H1 (cell line): ENCODE data around the gene SSH2. TPM values are rescaled to one million over a fixed set of nuclear protein-coding genes. Genes with fewer than 3 reads are reported as not detected.

Experiments
- CTCF ChIA-PET: fragments of 300-600 bp; sonication (Branson Sonifier 250); formaldehyde crosslinking; loops from one replicate; lab custom pipeline; 2021; ENCODE audit not compliant: partially characterized antibody; lab: Charles Lee
- POLR2A ChIA-PET: fragments of 300-600 bp; sonication (Branson Sonifier 250); formaldehyde crosslinking; loops from one replicate; lab custom pipeline; 2021; ENCODE audit warnings: inconsistent platforms; ENCODE audit not compliant: partially characterized antibody; lab: Charles Lee
- DNase-seq, 2 experiments: peaks; one replicate each; pipeline versions ENCODE4 v3.0.0 to v3.0.0-alpha.2; 2010 to 2022; ENCODE audit warnings: low spot score in 2 of 2, low read depth in 1 of 2, mixed read lengths in 1 of 2
- FAIRE-seq: peaks from 2 replicates; lab custom pipeline; 2011; peaks lifted over from hg19 to GRCh38; lab: Jason Lieb, UNC
- H2AFZ ChIP-seq: 2 replicates; pipeline ENCODE4 v1.8.1; 2012; ENCODE audit warnings: low read length, inconsistent platforms
- H2AK5ac ChIP-seq: 2 replicates; pipeline ENCODE4 v1.6.1; 2013; ENCODE audit warnings: low read depth, low read length
- H2BK120ac ChIP-seq: replicated peaks from 2 replicates; pipeline ENCODE3; 2013; ENCODE audit warnings: low read depth, low read length, inconsistent platforms
- H2BK12ac ChIP-seq: 2 replicates; pipeline ENCODE4 v1.6.1; 2013; ENCODE audit warnings: low read depth, low read length
- H2BK15ac ChIP-seq: 2 replicates; pipeline ENCODE4 v1.6.1; 2013; ENCODE audit warnings: low read length
- H2BK20ac ChIP-seq: 2 replicates; pipeline ENCODE4 v1.6.1; 2013; ENCODE audit warnings: low read length
- H2BK5ac ChIP-seq: 2 replicates; pipeline ENCODE4 v1.6.1; 2013; ENCODE audit warnings: low read depth, low read length
- H3K14ac ChIP-seq: 2 replicates; pipeline ENCODE4 v1.6.1; 2013; ENCODE audit warnings: inconsistent platforms; ENCODE audit not compliant: insufficient read length
- H3K18ac ChIP-seq: 2 replicates; pipeline ENCODE4 v1.6.1; 2013; ENCODE audit warnings: low read length; ENCODE audit errors: extremely low read depth
- H3K23ac ChIP-seq: 2 replicates; pipeline ENCODE4 v1.6.1; 2013; ENCODE audit warnings: inconsistent platforms; ENCODE audit not compliant: insufficient read length
- H3K23me2 ChIP-seq: 2 replicates; pipeline ENCODE4 v1.6.1; 2013; ENCODE audit warnings: low read depth, low read length
- H3K27ac ChIP-seq: 2 replicates; pipeline ENCODE4 v1.6.1; 2011; ENCODE audit warnings: low read depth, low read length, inconsistent platforms
- H3K27me3 ChIP-seq, 4 experiments: replicated peaks in 1 of 4; 1 replicate in 1 of 4; 2 replicates in 3 of 4; pipeline versions ENCODE4 v1.6.1 to v1.8.1; 2011 to 2013; ENCODE audit warnings: low read length in 3 of 4, mild to moderate bottlenecking in 3 of 4, inconsistent platforms in 2 of 4, mixed read lengths in 2 of 4, moderate library complexity in 1 of 4; ENCODE audit not compliant: control insufficient read depth in 3 of 4, insufficient read depth in 3 of 4; ENCODE audit errors: extremely low read depth in 1 of 4
- H3K36me3 ChIP-seq, 4 experiments: 2 replicates each; pipeline versions ENCODE4 v1.6.1 to v1.8.1; 2011 to 2013; ENCODE audit warnings: mild to moderate bottlenecking in 4 of 4, low read length in 3 of 4, moderate library complexity in 2 of 4, control low read depth in 1 of 4, inconsistent platforms in 1 of 4; ENCODE audit not compliant: insufficient read depth in 4 of 4, control insufficient read depth in 2 of 4
- H3K4ac ChIP-seq: replicated peaks from 2 replicates; pipeline ENCODE3; 2013; ENCODE audit warnings: low read length, low read depth, mixed read lengths, inconsistent platforms; ENCODE audit not compliant: insufficient read length
- H3K4me1 ChIP-seq, 4 experiments: replicated peaks in 1 of 4; 1 replicate in 1 of 4; 2 replicates in 3 of 4; pipeline versions ENCODE4 v1.6.1 to v1.8.1; 2011 to 2013; ENCODE audit warnings: low read length in 3 of 4, inconsistent platforms in 2 of 4, mixed read lengths in 1 of 4; ENCODE audit not compliant: insufficient read depth in 4 of 4, control insufficient read depth in 3 of 4
- H3K4me2 ChIP-seq, 2 experiments: 2 replicates each; pipeline versions ENCODE4 v1.6.1 to v1.8.1; 2011 to 2013; ENCODE audit warnings: low read depth in 2 of 2, low read length in 2 of 2, control low read depth in 1 of 2, inconsistent platforms in 1 of 2, mild to moderate bottlenecking in 1 of 2; ENCODE audit not compliant: insufficient read depth in 1 of 2
- H3K4me3 ChIP-seq, 4 experiments: fragments of 200-600, 300-600 bp in 1 of 4; sonication (generic), shearing (Covaris generic), sonication (Bioruptor Twin) in 1 of 4; 2 replicates each; pipeline versions ENCODE4 v1.5.1 to v1.8.1; 2011 to 2016; ENCODE audit warnings: low read length in 4 of 4, low read depth in 3 of 4, control low read depth in 2 of 4, inconsistent platforms in 2 of 4, mild to moderate bottlenecking in 2 of 4, mixed read lengths in 1 of 4, moderate library complexity in 1 of 4; ENCODE audit not compliant: insufficient read depth in 2 of 4; ENCODE audit errors: extremely low read depth in 1 of 4
- H3K56ac ChIP-seq: replicated peaks from 2 replicates; pipeline ENCODE3; 2013; ENCODE audit warnings: low read depth, mild to moderate bottlenecking, mixed read lengths, low read length, inconsistent platforms; ENCODE audit not compliant: insufficient read length
- H3K79me1 ChIP-seq: 2 replicates; pipeline ENCODE4 v1.6.1; 2013; ENCODE audit warnings: low read depth, low read length, control low read depth
- H3K79me2 ChIP-seq, 2 experiments: 2 replicates each; pipeline versions ENCODE4 v1.6.1 to v1.8.1; 2012 to 2013; ENCODE audit warnings: low read length in 2 of 2, mild to moderate bottlenecking in 2 of 2, inconsistent platforms in 1 of 2; ENCODE audit not compliant: insufficient read depth in 2 of 2, control insufficient read depth in 1 of 2
- H3K9ac ChIP-seq, 4 experiments: replicated peaks in 1 of 4; 1 replicate in 1 of 4; 2 replicates in 3 of 4; pipeline versions ENCODE4 v1.6.1 to v1.8.1; 2011 to 2013; ENCODE audit warnings: low read depth in 3 of 4, low read length in 3 of 4, control low read depth in 2 of 4, mild to moderate bottlenecking in 2 of 4, moderate library complexity in 2 of 4, inconsistent platforms in 1 of 4; ENCODE audit errors: extremely low read depth in 1 of 4
- H3K9me3 ChIP-seq, 2 experiments: 2 replicates each; pipeline versions ENCODE4 v1.6.1 to v1.8.1; 2012 to 2013; ENCODE audit warnings: mild to moderate bottlenecking in 2 of 2, moderate library complexity in 2 of 2, control low read depth in 1 of 2, inconsistent platforms in 1 of 2, low read depth in 1 of 2, low read length in 1 of 2, mixed read lengths in 1 of 2; ENCODE audit not compliant: insufficient read depth in 2 of 2
- H4K20me1 ChIP-seq, 2 experiments: replicated peaks in 1 of 2; 2 replicates each; pipeline versions ENCODE3 to v1.8.1; 2011 to 2013; ENCODE audit warnings: inconsistent platforms in 2 of 2, low read length in 2 of 2, mild to moderate bottlenecking in 1 of 2; ENCODE audit not compliant: insufficient read depth in 2 of 2, control insufficient read depth in 1 of 2
- H4K5ac ChIP-seq: 2 replicates; pipeline ENCODE4 v1.6.1; 2013; ENCODE audit warnings: low read length, low read depth, mixed read lengths, inconsistent platforms; ENCODE audit not compliant: insufficient read length
- H4K8ac ChIP-seq: 2 replicates; pipeline ENCODE4 v1.8.0; 2013; ENCODE audit warnings: mild to moderate bottlenecking, moderate library complexity, low read length, inconsistent platforms; ENCODE audit not compliant: insufficient read depth; ENCODE audit errors: extremely low read depth
- H4K91ac ChIP-seq: replicated peaks from 2 replicates; pipeline ENCODE3; 2013; ENCODE audit warnings: low read length, mixed read lengths, inconsistent platforms; ENCODE audit not compliant: insufficient read length
- ATF3 ChIP-seq: IDR thresholded peaks from 2 replicates; pipeline ENCODE4 v1.6.1; 2011; ENCODE audit warnings: low read depth, mild to moderate bottlenecking, low read length; ENCODE audit not compliant: insufficient read depth
- CBX5 ChIP-seq: fragments of 300-800, 300-1000 bp; sonication (generic); IDR thresholded peaks from 2 replicates; pipeline ENCODE4 v1.7.1; 2016; ENCODE audit warnings: antibody characterized with exemption, low read length, low read depth
- EZH2 ChIP-seq: fragments of 200-600 bp; sonication (generic); IDR thresholded peaks from 2 replicates; pipeline ENCODE4 v1.7.1; 2012; ENCODE audit warnings: low read depth, mild to moderate bottlenecking, moderate library complexity, low read length, inconsistent platforms; ENCODE audit not compliant: severe bottlenecking
- HDAC2 ChIP-seq, 2 experiments: fragments of 300-600 bp in 1 of 2; sonication (generic) in 1 of 2; IDR thresholded peaks; 2 replicates each; pipeline ENCODE4 v1.6.1; 2011 to 2012; ENCODE audit warnings: low read depth in 2 of 2, low read length in 2 of 2, mild to moderate bottlenecking in 2 of 2, moderate library complexity in 2 of 2, borderline replicate concordance in 1 of 2, inconsistent platforms in 1 of 2
- JUN ChIP-seq: IDR thresholded peaks from 2 replicates; pipeline ENCODE4 v1.6.1; 2011; ENCODE audit warnings: low read depth, mild to moderate bottlenecking, improper control_type of control experiment, low read length
- NANOG ChIP-seq: IDR thresholded peaks from 2 replicates; pipeline ENCODE4 v1.6.1; 2011; ENCODE audit warnings: low read length, low read depth, mild to moderate bottlenecking, inconsistent platforms; ENCODE audit not compliant: insufficient read depth, poor library complexity, severe bottlenecking
- POLR2A ChIP-seq, 2 experiments: IDR thresholded peaks; 1 replicate in 1 of 2; 2 replicates in 1 of 2; pipeline ENCODE4 v1.6.1; 2011; ENCODE audit warnings: low read depth in 2 of 2, low read length in 2 of 2, mild to moderate bottlenecking in 2 of 2; ENCODE audit errors: control extremely low read depth in 1 of 2
- RAD21 ChIP-seq, 2 experiments: IDR thresholded peaks in 1 of 2; conservative IDR thresholded peaks in 1 of 2; 2 replicates each; pipeline ENCODE4 v1.6.1; 2011; ENCODE audit warnings: low read depth in 2 of 2, low read length in 2 of 2, improper control_type of control experiment in 1 of 2, inconsistent platforms in 1 of 2, mild to moderate bottlenecking in 1 of 2, moderate library complexity in 1 of 2
- SAP30 ChIP-seq: fragments of 300-600 bp; sonication (generic); IDR thresholded peaks from 2 replicates; pipeline ENCODE4 v1.7.1; 2012; ENCODE audit warnings: low read length, moderate library complexity, mild to moderate bottlenecking, inconsistent platforms; ENCODE audit not compliant: insufficient read depth, insufficient replicate concordance
- SIN3A ChIP-seq, 2 experiments: IDR thresholded peaks in 1 of 2; conservative IDR thresholded peaks in 1 of 2; 2 replicates each; pipeline ENCODE4 v1.6.1; 2011 to 2012; ENCODE audit warnings: low read length in 2 of 2, improper control_type of control experiment in 1 of 2, low read depth in 1 of 2, mild to moderate bottlenecking in 1 of 2
- SP4 ChIP-seq: IDR thresholded peaks from 2 replicates; pipeline ENCODE4 v1.6.1; 2012; ENCODE audit warnings: low read length, inconsistent platforms
- SRF ChIP-seq: IDR thresholded peaks from 2 replicates; pipeline ENCODE4 v1.6.1; 2011; ENCODE audit warnings: mild to moderate bottlenecking, low read depth, low read length, moderate library complexity
- TCF12 ChIP-seq: IDR thresholded peaks from 2 replicates; pipeline ENCODE4 v1.6.1; 2011; ENCODE audit warnings: low read depth, mild to moderate bottlenecking, low read length
- whole genome bisulfite sequencing, 2 experiments: shearing (Covaris generic) in 1 of 2; methylation state at CpG; one replicate each; pipeline versions ENCODE4 v1.1.6 to v1.1.7; 2013 to 2015; ENCODE audit warnings: low lambda C conversion rate in 2 of 2, mixed read lengths in 2 of 2, inconsistent platforms in 1 of 2, low coverage in 1 of 2, missing lambda C conversion rate in 1 of 2; ENCODE audit not compliant: insufficient replicate concordance in 2 of 2, insufficient coverage in 1 of 2, insufficient read length in 1 of 2; ENCODE audit errors: extremely low coverage in 1 of 2, missing lambda C conversion rate in 1 of 2; 5-methylcytosine and 5-hydroxymethylcytosine counted together
- polyA plus RNA-seq, 7 experiments: library from polyadenylated mRNA; depleted of rRNA in 3 of 7; stranded (reverse) in 5 of 7; unstranded in 2 of 7; fragments of >200 nt in 5 of 7; fragments of 200-250 nt in 2 of 7; gene quantifications; 1 replicate in 5 of 7; 2 replicates in 1 of 7; 4 replicates in 1 of 7; pipeline versions ENCODE4 v1.2.1 to v1.2.3, GENCODE V29; 2011 to 2013; ENCODE audit warnings: missing spikeins in 2 of 7, mixed read lengths in 2 of 7
- total RNA-seq: library from RNA; stranded (reverse); fragmentation: NEBNext Ultra II Directional; extraction: Animal tissue kit (Norgen Biotek cat#: 25700); gene quantifications from 2 replicates; pipeline ENCODE4 v1.2.1, GENCODE V29; 2021

The SSH2 gene
- total and polyA plus RNA-seq, 2 of the 8 experiments (the other 6 are each of a cell fraction or from before 2014, with no cell fraction given), result 5.2 to 15.9 TPM

GRCh38 chr17:29674281-29674680 lies 255.7 kb downstream of the SSH2 start:
- H3K9ac ChIP-seq, result no peak overlapping the region
- H2BK5ac ChIP-seq, result no peak overlapping the region
- no peak overlapping the region for H3K56ac ChIP-seq
- no peaks in the 10 kb centered on the region for H3K23me2 ChIP-seq
- no peak overlapping the region for H2AFZ ChIP-seq
- H3K4ac ChIP-seq, result no peak overlapping the region
- H4K8ac ChIP-seq, result no peak overlapping the region
- H3K18ac ChIP-seq, result no peak overlapping the region
- H3K9me3 ChIP-seq, result no peaks in the 10 kb centered on the region
- H3K27me3 ChIP-seq, result no peaks in the 10 kb centered on the region
- H4K91ac ChIP-seq, result no peak overlapping the region
- H3K4me2 ChIP-seq, result no peak overlapping the region
- H3K79me2 ChIP-seq, result no peaks in the 10 kb centered on the region
- FAIRE-seq (no peak), DNase-seq (no peak)
- H2BK120ac ChIP-seq, result no peak overlapping the region
- H2AK5ac ChIP-seq, result no peak overlapping the region
- no peaks in the 10 kb centered on the region for H3K4me1 ChIP-seq
- 77% methylated on average over 1 of the region's 1 CpG; no CpG with 5 or more reads in 1 of the 2 experiments for WGBS, 2 experiments
- H3K36me3 ChIP-seq, result no peaks in the 10 kb centered on the region
- H3K14ac ChIP-seq, result no peak overlapping the region
- H4K5ac ChIP-seq, result no peak overlapping the region
- no peaks in the 10 kb centered on the region for H4K20me1 ChIP-seq
- H3K79me1 ChIP-seq, result no peaks in the 10 kb centered on the region
- no peak overlapping the region for H2BK12ac ChIP-seq
- no peak overlapping the region for H2BK20ac ChIP-seq
- H3K4me3 ChIP-seq, result no peak overlapping the region
- POLR2A ChIA-PET, result no interaction called here
- no peak overlapping the region for H2BK15ac ChIP-seq
- no peak overlapping the region for H3K27ac ChIP-seq
- H3K23ac ChIP-seq, result no peak overlapping the region
- CTCF ChIA-PET, result interaction anchor here (0.7 to 1.5 kb wide), 2 partner anchors 57 to 70 kb away, joined by 3 to 4 read pairs; no protein-coding TSS in a partner anchor
- no peak for TF ChIP-seq ATF3
- no peak for TF ChIP-seq SRF
- no peak for TF ChIP-seq RAD21 (IDR thresholded peaks at IDR 0.05 in 1 of 2, conservative IDR thresholded peaks at IDR 0.05 in 1 of 2; ENCODE audit: low read depth in 2 of 2, low read length in 2 of 2)
- TF ChIP-seq SIN3A (conservative IDR thresholded peaks at IDR 0.05 in 1 of 2, IDR thresholded peaks at IDR 0.05 in 1 of 2; ENCODE audit: low read depth in 1 of 2, low read length in 2 of 2), result no peak
- no peak for TF ChIP-seq CBX5
- TF ChIP-seq SP4, result no peak
- TF ChIP-seq SAP30, result no peak
- TF ChIP-seq JUN, result no peak
- no peak for TF ChIP-seq EZH2
- TF ChIP-seq TCF12, result no peak
- no peak for TF ChIP-seq NANOG
- no peak for TF ChIP-seq HDAC2 (IDR thresholded peaks at IDR 0.05; ENCODE audit: borderline replicate concordance in 1 of 2, low read depth in 2 of 2, low read length in 2 of 2)
- no peak for TF ChIP-seq POLR2A (IDR thresholded peaks at IDR 0.05; ENCODE audit: control extremely low read depth in 1 of 2, low read depth in 2 of 2, low read length in 2 of 2)
